ENCODE data around the gene CCL14. TPM values are rescaled to one million over a fixed set of nuclear protein-coding genes. Genes with fewer than 3 reads are reported as not detected.

CCL14 gene
- total and polyA plus RNA-seq, 2 of the 13 experiments (the other 11 are each of a cell fraction or from before 2014, with no cell fraction given) = 1.1 to 1.7 TPM

DNA sequence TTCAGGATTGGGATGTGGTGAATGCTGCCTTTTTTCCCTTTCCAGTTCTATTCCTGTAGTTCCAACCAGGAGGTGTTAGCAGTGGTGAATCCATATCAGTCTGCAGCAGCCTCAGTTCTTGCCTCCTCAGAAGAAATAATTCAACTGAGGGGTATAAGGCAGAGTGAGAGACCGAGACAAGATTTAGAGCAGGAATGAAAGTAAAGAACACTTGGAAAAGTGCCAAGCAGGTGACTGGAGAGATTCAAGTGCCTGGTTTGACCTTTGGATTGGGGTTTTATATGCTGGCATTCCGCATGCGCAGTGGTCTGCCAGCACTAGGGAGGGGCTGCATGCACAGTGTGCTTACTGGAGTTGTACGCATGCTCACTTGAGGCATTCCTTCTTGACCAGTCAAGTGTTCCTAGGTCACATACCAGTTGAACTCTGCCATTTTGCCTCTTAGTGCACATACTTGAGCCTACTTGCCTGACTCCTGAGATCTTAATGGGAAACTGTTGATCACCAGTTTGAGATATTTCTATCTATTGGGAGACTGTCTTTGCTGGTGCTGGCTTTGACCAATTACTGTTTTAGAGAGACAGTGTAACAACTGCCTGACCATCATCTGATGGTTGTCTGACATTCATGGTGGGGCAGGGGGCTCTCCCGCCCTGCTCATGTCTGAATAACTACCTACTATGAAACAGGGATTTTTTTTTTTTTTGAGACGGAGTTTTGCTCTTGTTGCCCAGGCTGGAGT lies 15.5 kb upstream of the CCL14 start (continued):
- TF ChIP-seq ZNF556 (CRISPR knock-in tag; IDR thresholded peaks at IDR 0.05; ENCODE audit: borderline replicate concordance) = no peak
- no peak for TF ChIP-seq NFYB (CRISPR knock-in tag; IDR thresholded peaks at IDR 0.05)
- no peak for TF ChIP-seq ZNF350 (CRISPR knock-in tag; IDR thresholded peaks at IDR 0.05; ENCODE audit: borderline replicate concordance, low read depth)
- no peak for TF ChIP-seq ZBTB8A (CRISPR knock-in tag; IDR thresholded peaks at IDR 0.05; ENCODE audit: borderline replicate concordance, low read depth)
- no peak for TF ChIP-seq ZNF788 (CRISPR knock-in tag; IDR thresholded peaks at IDR 0.05; ENCODE audit: borderline replicate concordance)
- TF ChIP-seq ZNF124 (CRISPR knock-in tag; IDR thresholded peaks at IDR 0.05) = 0 out of 2 replicates have a peak, but pooled peaks have one; percentile 28
- TF ChIP-seq ZNF510 (CRISPR knock-in tag; IDR thresholded peaks at IDR 0.05; ENCODE audit: low read depth) = peak; percentile 49; the same call in 1 of the 2 replicates
- TF ChIP-seq, protein P1, sequence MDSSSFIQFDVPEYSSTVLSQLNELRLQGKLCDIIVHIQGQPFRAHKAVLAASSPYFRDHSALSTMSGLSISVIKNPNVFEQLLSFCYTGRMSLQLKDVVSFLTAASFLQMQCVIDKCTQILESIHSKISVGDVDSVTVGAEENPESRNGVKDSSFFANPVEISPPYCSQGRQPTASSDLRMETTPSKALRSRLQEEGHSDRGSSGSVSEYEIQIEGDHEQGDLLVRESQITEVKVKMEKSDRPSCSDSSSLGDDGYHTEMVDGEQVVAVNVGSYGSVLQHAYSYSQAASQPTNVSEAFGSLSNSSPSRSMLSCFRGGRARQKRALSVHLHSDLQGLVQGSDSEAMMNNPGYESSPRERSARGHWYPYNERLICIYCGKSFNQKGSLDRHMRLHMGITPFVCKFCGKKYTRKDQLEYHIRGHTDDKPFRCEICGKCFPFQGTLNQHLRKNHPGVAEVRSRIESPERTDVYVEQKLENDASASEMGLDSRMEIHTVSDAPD (CRISPR knock-in tag; IDR thresholded peaks at IDR 0.05) = 0 out of 2 replicates have a peak, but pooled peaks have one; percentile 62
- peak; percentile 95 for TF ChIP-seq ZMYM4 (CRISPR knock-in tag; IDR thresholded peaks at IDR 0.05)
- no peak for TF ChIP-seq ZNF136 (CRISPR knock-in tag; IDR thresholded peaks at IDR 0.05; ENCODE audit: low read depth)
- no peak for TF ChIP-seq ZNF549 (CRISPR knock-in tag; IDR thresholded peaks at IDR 0.05)
- no peak for TF ChIP-seq RAD21 (CRISPR knock-in tag; IDR thresholded peaks at IDR 0.05)
- TF ChIP-seq GATAD1 (CRISPR knock-in tag; IDR thresholded peaks at IDR 0.05) = peak; percentile 35; the same call in 1 of the 2 replicates
- TF ChIP-seq, protein P2, sequence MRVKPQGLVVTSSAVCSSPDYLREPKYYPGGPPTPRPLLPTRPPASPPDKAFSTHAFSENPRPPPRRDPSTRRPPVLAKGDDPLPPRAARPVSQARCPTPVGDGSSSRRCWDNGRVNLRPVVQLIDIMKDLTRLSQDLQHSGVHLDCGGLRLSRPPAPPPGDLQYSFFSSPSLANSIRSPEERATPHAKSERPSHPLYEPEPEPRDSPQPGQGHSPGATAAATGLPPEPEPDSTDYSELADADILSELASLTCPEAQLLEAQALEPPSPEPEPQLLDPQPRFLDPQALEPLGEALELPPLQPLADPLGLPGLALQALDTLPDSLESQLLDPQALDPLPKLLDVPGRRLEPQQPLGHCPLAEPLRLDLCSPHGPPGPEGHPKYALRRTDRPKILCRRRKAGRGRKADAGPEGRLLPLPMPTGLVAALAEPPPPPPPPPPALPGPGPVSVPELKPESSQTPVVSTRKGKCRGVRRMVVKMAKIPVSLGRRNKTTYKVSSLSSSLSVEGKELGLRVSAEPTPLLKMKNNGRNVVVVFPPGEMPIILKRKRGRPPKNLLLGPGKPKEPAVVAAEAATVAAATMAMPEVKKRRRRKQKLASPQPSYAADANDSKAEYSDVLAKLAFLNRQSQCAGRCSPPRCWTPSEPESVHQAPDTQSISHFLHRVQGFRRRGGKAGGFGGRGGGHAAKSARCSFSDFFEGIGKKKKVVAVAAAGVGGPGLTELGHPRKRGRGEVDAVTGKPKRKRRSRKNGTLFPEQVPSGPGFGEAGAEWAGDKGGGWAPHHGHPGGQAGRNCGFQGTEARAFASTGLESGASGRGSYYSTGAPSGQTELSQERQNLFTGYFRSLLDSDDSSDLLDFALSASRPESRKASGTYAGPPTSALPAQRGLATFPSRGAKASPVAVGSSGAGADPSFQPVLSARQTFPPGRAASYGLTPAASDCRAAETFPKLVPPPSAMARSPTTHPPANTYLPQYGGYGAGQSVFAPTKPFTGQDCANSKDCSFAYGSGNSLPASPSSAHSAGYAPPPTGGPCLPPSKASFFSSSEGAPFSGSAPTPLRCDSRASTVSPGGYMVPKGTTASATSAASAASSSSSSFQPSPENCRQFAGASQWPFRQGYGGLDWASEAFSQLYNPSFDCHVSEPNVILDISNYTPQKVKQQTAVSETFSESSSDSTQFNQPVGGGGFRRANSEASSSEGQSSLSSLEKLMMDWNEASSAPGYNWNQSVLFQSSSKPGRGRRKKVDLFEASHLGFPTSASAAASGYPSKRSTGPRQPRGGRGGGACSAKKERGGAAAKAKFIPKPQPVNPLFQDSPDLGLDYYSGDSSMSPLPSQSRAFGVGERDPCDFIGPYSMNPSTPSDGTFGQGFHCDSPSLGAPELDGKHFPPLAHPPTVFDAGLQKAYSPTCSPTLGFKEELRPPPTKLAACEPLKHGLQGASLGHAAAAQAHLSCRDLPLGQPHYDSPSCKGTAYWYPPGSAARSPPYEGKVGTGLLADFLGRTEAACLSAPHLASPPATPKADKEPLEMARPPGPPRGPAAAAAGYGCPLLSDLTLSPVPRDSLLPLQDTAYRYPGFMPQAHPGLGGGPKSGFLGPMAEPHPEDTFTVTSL (CRISPR knock-in tag; IDR thresholded peaks at IDR 0.05; ENCODE audit: borderline replicate concordance) = 0 out of 2 replicates have a peak, but pooled peaks have one; percentile 23
- TF ChIP-seq, protein P3, sequence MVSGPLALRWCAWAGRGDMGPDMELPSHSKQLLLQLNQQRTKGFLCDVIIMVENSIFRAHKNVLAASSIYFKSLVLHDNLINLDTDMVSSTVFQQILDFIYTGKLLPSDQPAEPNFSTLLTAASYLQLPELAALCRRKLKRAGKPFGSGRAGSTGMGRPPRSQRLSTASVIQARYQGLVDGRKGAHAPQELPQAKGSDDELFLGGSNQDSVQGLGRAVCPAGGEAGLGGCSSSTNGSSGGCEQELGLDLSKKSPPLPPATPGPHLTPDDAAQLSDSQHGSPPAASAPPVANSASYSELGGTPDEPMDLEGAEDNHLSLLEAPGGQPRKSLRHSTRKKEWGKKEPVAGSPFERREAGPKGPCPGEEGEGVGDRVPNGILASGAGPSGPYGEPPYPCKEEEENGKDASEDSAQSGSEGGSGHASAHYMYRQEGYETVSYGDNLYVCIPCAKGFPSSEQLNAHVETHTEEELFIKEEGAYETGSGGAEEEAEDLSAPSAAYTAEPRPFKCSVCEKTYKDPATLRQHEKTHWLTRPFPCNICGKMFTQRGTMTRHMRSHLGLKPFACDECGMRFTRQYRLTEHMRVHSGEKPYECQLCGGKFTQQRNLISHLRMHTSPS (CRISPR knock-in tag; IDR thresholded peaks at IDR 0.05; ENCODE audit: low read depth) = no peak
- TF ChIP-seq CBX5 (CRISPR knock-in tag; IDR thresholded peaks at IDR 0.05; ENCODE audit: borderline replicate concordance) = no peak
- no peak for TF ChIP-seq TGIF2 (CRISPR knock-in tag; IDR thresholded peaks at IDR 0.05)
- TF ChIP-seq EZH2 (conservative IDR thresholded peaks at IDR 0.05; ENCODE audit: low read depth, low read length) = no peak
- TF ChIP-seq RFXANK (CRISPR knock-in tag; IDR thresholded peaks at IDR 0.05) = no peak
- TF ChIP-seq ZNF652 (CRISPR knock-in tag; IDR thresholded peaks at IDR 0.05; ENCODE audit: borderline replicate concordance, low read depth) = no peak
- no peak for TF ChIP-seq CBX2 (IDR thresholded peaks at IDR 0.05; ENCODE audit: low read depth, low read length)
- TF ChIP-seq CBX2 (CRISPR knock-in tag; IDR thresholded peaks at IDR 0.05; ENCODE audit: low read depth) = no peak
